Adrenal gland (tissue), 5 donors: ENCODE measurements around the gene MNAT1.

Experiments
- CTCF ChIP-seq, 6 experiments: fragments of 450-650 bp in 4 of 6; fragments of 200-600 bp in 2 of 6; sonication (generic) in 1 of 6; IDR thresholded peaks; 1 replicate in 5 of 6; 2 replicates in 1 of 6; pipeline versions ENCODE4 v1.5.1 to v1.8.0; 2016 to 2021; ENCODE audit warnings: antibody characterized with exemption in 6 of 6, mild to moderate bottlenecking in 2 of 6, moderate library complexity in 1 of 6
- POLR2A ChIP-seq, 2 donors: fragments of 450-650 bp; IDR thresholded peaks; one replicate each; pipeline ENCODE4 v1.6.1; 2017; ENCODE audit warnings: antibody characterized with exemption in 2 of 2, mild to moderate bottlenecking in 2 of 2, moderate library complexity in 1 of 2
- donor health status: DM: no; HTN: no; CAD: no.

GRCh38 chr14:60984196-60984595, 249.6 kb downstream of the MNAT1 start:
- TF ChIP-seq CTCF (IDR thresholded peaks at IDR 0.05) (no peak), POLR2A (IDR thresholded peaks at IDR 0.05) (no peak)
